Fibroblast of villous mesenchyme (primary cell): ENCODE data around the gene MOG. TPM values are rescaled to one million over a fixed set of nuclear protein-coding genes. Genes with fewer than 3 reads are reported as not detected.

Source experiments
- DNase-seq: peaks from one replicate; pipeline ENCODE4 v3.0.0-alpha.2; 2010; ENCODE audit warnings: low read depth
- H3K4me3 ChIP-seq: 2 replicates; pipeline ENCODE4 v1.5.1; 2011; ENCODE audit warnings: low read depth, mild to moderate bottlenecking, low read length
- CTCF ChIP-seq: IDR thresholded peaks from 2 replicates; pipeline ENCODE4 v1.5.1; 2012; ENCODE audit warnings: low read depth, mild to moderate bottlenecking, low read length; ENCODE audit not compliant: insufficient read depth
- total RNA-seq: library from RNA; depleted of rRNA; stranded (reverse); fragments of >200 nt; gene quantifications from 2 replicates; pipeline ENCODE4 v1.2.3, GENCODE V29; 2012

MOG gene
- total RNA-seq, 1 donor: not detected

GRCh38 chr6:29675561-29675960, 18.7 kb downstream of the MOG start:
- H3K4me3 ChIP-seq: no peak overlapping the region
- no peak for DNase-seq
- TF ChIP-seq CTCF: no peak

- TF ChIP-seq CTCF: no peak
- no peak overlapping the region for H3K4me3 ChIP-seq
- no peak for DNase-seq
These were observed 20.2 kb downstream of the MOG start for GRCh38 chr6:29676981-29677601.

- TF ChIP-seq CTCF: no peak
- no peak overlapping the region for H3K4me3 ChIP-seq
- no peak for DNase-seq
These were observed 21.2 kb downstream of the MOG start for GRCh38 chr6:29678114-29678513.

GRCh38 chr6:29679962-29680361, 23.1 kb downstream of the MOG start:
- no peak overlapping the region for H3K4me3 ChIP-seq
- no peak for TF ChIP-seq CTCF
- no peak for DNase-seq

- H3K4me3 ChIP-seq: no peak overlapping the region
- DNase-seq: no peak
These were observed 23.5 kb downstream of the MOG start for GRCh38 chr6:29680416-29680815.

GRCh38 chr6:29680904-29681303, 24.0 kb downstream of the MOG start, which contains the start of gene ZFP57:
Gene ZFP57 (minus strand): TSS chr6:29681152. CDS start chr6:29677003, 4,149 bp downstream.
- no peak within 1 kb of the TSS for H3K4me3 ChIP-seq
- TF ChIP-seq CTCF: no peak
- no peak for DNase-seq

More at GRCh38 chr6:29680416-29680815, 23.5 kb downstream of the MOG start:
- no peak for TF ChIP-seq CTCF

- DNase-seq: no peak
- no peak overlapping the region for H3K4me3 ChIP-seq
- TF ChIP-seq CTCF: no peak
These were observed 24.9 kb downstream of the MOG start for GRCh38 chr6:29681811-29682210.
